Upper lobe of right lung (tissue), 1 donor: ENCODE measurements around the gene MESD. TPM values are rescaled to one million over a fixed set of nuclear protein-coding genes. Genes with fewer than 3 reads are reported as not detected.

ENCODE experiments used
- ATAC-seq: fragments of 200-7000 bp; cut with Tn5 transposase; one replicate; pipeline ENCODE4 v1.9.1; 2020; ENCODE audit warnings: mild to moderate bottlenecking, moderate library complexity
- DNase-seq: peaks from one replicate; pipeline ENCODE4 v3.0.0-alpha.2; 2020
- H3K27ac ChIP-seq: fragments of 200-600 bp; one replicate; pipeline ENCODE4 v1.8.0; 2022
- H3K27me3 ChIP-seq: fragments of 200-600 bp; one replicate; pipeline ENCODE4 v1.8.0; 2022; ENCODE audit warnings: mild to moderate bottlenecking
- H3K36me3 ChIP-seq: fragments of 200-600 bp; one replicate; pipeline ENCODE4 v1.8.0; 2022
- H3K4me1 ChIP-seq: fragments of 200-600 bp; one replicate; pipeline ENCODE4 v1.8.0; 2022
- H3K4me3 ChIP-seq: fragments of 200-600 bp; one replicate; pipeline ENCODE4 v1.8.0; 2022; ENCODE audit warnings: mild to moderate bottlenecking
- H3K9me3 ChIP-seq: fragments of 200-600 bp; one replicate; pipeline ENCODE4 v1.8.0; 2022
- CTCF ChIP-seq: fragments of 200-600 bp; IDR thresholded peaks from one replicate; pipeline ENCODE4 v1.8.0; 2022; ENCODE audit warnings: antibody characterized with exemption
- intact Hi-C: fragments of 100-400 bp; cut with DNase I; formaldehyde crosslinking; loops from one replicate; pipeline ENCODE4 v1.11.0; 2022
- microRNA-seq: library from miRNA; unstranded; fragments of <30 nt; microRNA quantifications from one replicate; pipeline ENCODE4 v1.2.0, GENCODE V29; 2020; ENCODE audit warnings: borderline microRNAs expressed
- total RNA-seq: library from RNA; stranded (reverse); fragmentation: NEBNext Ultra II Directional; extraction: Animal tissue kit (Norgen Biotek cat#: 25700); gene quantifications from one replicate; pipeline ENCODE4 v1.2.1, GENCODE V29; 2021
- donor health status: DM: no; HTN: yes; CAD: no; lungs with severe emphysema.

The MESD gene
- total RNA-seq, 1 donor from 2014 or later, result 26.7 TPM

DNA sequence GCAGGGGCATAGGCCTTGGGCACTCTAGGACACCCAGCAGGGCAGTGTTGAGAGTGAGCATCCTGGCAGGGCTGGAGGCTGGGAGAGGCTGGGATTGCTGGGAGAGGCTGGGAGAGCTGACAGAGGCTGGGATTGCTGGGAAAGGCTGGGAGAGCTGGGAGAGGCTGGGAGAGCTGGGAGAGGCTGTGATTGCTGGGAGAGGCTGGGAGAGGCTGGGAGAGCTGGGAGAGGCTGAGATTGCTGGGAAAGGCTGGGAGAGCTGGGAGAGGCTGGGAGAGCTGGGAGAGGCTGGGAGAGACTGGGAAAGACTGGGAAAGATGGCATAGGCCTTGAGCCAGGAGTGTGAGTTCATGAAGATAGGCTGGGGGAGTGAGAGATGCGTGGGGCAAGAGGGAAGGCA lies 77.8 kb downstream of the MESD start:
- DNase-seq (no peak), ATAC-seq (no peak)
- H3K36me3 ChIP-seq, result peaks cover 27% of the 10 kb centered on the region
- H3K27ac ChIP-seq, result no peak overlapping the region
- intact Hi-C loops, result no loop called here
- no peak overlapping the region for H3K4me3 ChIP-seq
- no peaks in the 10 kb centered on the region for H3K27me3 ChIP-seq
- no peak for TF ChIP-seq CTCF
- H3K9me3 ChIP-seq, result no peaks in the 10 kb centered on the region
- no peaks in the 10 kb centered on the region for H3K4me1 ChIP-seq

DNA sequence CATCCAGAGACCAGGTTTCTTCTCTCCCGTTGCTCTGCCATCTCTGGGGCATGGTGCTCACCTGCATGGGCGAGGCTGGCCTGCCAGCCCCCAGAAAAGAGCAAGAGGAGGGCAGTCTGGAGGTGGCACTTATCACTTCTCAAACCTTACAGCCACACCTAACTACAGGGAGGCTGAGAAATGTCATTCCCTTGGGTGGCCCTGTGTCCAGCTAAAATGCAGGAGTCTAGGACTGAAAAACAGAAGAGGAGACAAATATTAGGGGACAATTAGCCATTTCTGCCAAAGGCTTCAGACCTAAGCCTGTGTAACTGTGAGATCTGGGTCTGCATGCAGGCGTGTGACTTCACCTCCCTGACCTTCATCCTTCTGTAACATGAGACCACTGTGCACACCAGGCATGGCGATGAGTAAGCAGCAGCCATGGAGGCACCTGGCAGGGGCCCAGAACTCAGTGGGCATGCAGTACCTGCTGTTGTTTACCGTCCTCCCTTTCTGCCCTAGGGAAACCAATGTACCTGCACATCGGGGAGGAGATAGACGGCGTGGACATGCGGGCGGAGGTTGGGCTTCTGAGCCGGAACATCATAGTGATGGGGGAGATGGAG lies 83.4 kb downstream of the MESD start:
- ATAC-seq (no peak), DNase-seq (no peak)
- H3K36me3 ChIP-seq, result peaks cover 27% of the 10 kb centered on the region
- no peak overlapping the region for H3K27ac ChIP-seq
- H3K27me3 ChIP-seq, result no peaks in the 10 kb centered on the region
- H3K9me3 ChIP-seq, result no peaks in the 10 kb centered on the region
- H3K4me3 ChIP-seq, result no peak overlapping the region
- no peaks in the 10 kb centered on the region for H3K4me1 ChIP-seq
- no peak for TF ChIP-seq CTCF
- intact Hi-C loops, result no loop called here

- TF ChIP-seq CTCF, result no peak
- DNase-seq, result no peak
- H3K4me1 ChIP-seq, result no peaks in the 10 kb centered on the region
Measured at GRCh38 chr15:80904998-80905397, 84.6 kb downstream of the MESD start.

DNA sequence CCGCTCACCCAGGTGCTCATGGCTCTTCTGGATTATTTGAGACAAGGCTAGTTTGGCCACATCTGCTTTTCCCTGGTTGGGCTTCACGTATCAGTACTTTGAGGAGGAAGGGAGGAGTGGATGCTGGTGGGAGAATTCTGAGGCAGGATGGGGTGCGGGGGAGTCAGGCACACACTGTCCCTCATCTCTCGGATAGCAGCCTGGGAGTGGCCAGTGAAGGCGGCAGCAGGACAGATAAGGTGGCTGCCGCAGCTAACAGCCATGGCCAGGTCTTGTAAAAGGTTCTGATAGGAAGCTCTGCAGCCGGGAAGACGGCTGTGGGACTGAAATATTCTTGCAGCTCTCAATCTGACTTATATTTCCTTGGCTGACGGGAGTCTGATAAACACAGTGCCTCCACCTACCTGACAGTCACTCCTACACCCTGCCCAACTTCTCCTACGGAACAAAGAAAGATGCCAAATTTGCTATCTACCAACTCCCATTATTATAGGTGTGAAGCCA lies 87.3 kb downstream of the MESD start:
- no peak for DNase-seq
- no peak for TF ChIP-seq CTCF
- ATAC-seq, result no peak

More at GRCh38 chr15:80904998-80905397, 84.6 kb downstream of the MESD start:
- intact Hi-C loops, result no loop called here
- peak; percentile 30 for ATAC-seq
- peaks cover 17% of the 10 kb centered on the region for H3K36me3 ChIP-seq
- H3K9me3 ChIP-seq, result no peaks in the 10 kb centered on the region
- H3K4me3 ChIP-seq, result no peak overlapping the region
- no peaks in the 10 kb centered on the region for H3K27me3 ChIP-seq
- H3K27ac ChIP-seq, result no peak overlapping the region

DNA sequence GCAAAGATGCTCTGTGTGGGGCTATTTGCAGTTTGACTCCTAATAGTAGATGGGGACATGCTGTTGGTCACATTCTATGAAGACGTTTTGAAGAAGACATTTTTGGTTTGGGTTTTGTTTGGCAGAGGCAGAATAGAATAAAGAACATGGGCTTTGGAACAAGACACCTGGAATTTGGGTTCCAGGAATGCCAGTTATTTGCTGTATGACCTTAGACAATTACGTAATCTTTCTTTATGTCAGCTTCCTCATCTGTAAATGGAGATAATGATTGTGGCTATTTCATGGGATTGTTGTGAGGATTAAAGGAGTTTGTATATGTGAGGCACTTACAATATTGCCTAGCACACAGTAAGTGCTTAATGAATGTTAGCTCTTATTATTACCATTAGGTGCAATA lies 91.6 kb downstream of the MESD start:
- no peak overlapping the region for H3K4me3 ChIP-seq
- no peak for DNase-seq
- H3K27me3 ChIP-seq, result no peaks in the 10 kb centered on the region
- H3K4me1 ChIP-seq, result no peaks in the 10 kb centered on the region
- H3K36me3 ChIP-seq, result peaks cover 12% of the 10 kb centered on the region
- no peak for TF ChIP-seq CTCF
- ATAC-seq, result no peak
- no peak overlapping the region for H3K27ac ChIP-seq
- intact Hi-C loops, result no loop called here
- H3K9me3 ChIP-seq, result no peaks in the 10 kb centered on the region

More for the DNA sequence above, 87.3 kb downstream of the MESD start:
- intact Hi-C loops, result no loop called here
- no peaks in the 10 kb centered on the region for H3K4me1 ChIP-seq
- no peak overlapping the region for H3K27ac ChIP-seq
- H3K9me3 ChIP-seq, result no peaks in the 10 kb centered on the region
- no peaks in the 10 kb centered on the region for H3K36me3 ChIP-seq
- no peaks in the 10 kb centered on the region for H3K27me3 ChIP-seq
- no peak overlapping the region for H3K4me3 ChIP-seq

Small RNA genes within 50 kb of the gene (microRNA-seq; reads per million reads assigned to microRNA genes)
- not detected for gene MIR4514

Other genes with a start within 250 kb of the MESD start
- gene CEMIP, start 210.4 kb downstream of the MESD start, total RNA-seq, result 17.3 TPM
- 27.8 TPM for gene TLNRD1, start 11.1 kb upstream of the MESD start, total RNA-seq
- gene CFAP161, start 144.5 kb upstream of the MESD start, total RNA-seq, result 1.3 TPM
- gene IL16, start 207.1 kb upstream of the MESD start, total RNA-seq, result 39.3 TPM